ENCODE measurements around the gene HDDC2. TPM values are rescaled to one million over a fixed set of nuclear protein-coding genes. Genes with fewer than 3 reads are reported as not detected.

HDDC2 gene
- total and polyA plus RNA-seq, 2 of the 8 experiments (the other 6 are each of a cell fraction or from before 2014, with no cell fraction given) = 89.3 to 129 TPM

GRCh38 chr6:125307964-125308615 is 6.3 kb upstream of the HDDC2 start (continued):
- TF ChIP-seq CTCF (IDR thresholded peaks at IDR 0.05; ENCODE audit: control extremely low read depth in 1 of 3, insufficient read depth in 1 of 3, low read depth in 1 of 3, low read length in 3 of 3) (no peak), SIX5 (IDR thresholded peaks at IDR 0.05; ENCODE audit: low read depth, low read length) (no peak), ZNF274 (IDR thresholded peaks at IDR 0.05; ENCODE audit: borderline replicate concordance, extremely low read depth, low read length) (no peak), ASH2L (IDR thresholded peaks at IDR 0.05; ENCODE audit: low read length) (no peak), RAD21 (IDR thresholded peaks at IDR 0.05 in 1 of 2, conservative IDR thresholded peaks at IDR 0.05 in 1 of 2; ENCODE audit: low read depth in 2 of 2, low read length in 2 of 2) (no peak), SP1 (IDR thresholded peaks at IDR 0.05; ENCODE audit: low read depth, low read length) (no peak), CREB1 (IDR thresholded peaks at IDR 0.05) (no peak), TAF1 (IDR thresholded peaks at IDR 0.05; ENCODE audit: low read depth, low read length) (no peak), RNF2 (IDR thresholded peaks at IDR 0.05; ENCODE audit: borderline replicate concordance, low read depth, low read length, missing control alignments, poor library complexity, severe bottlenecking) (no peak)

Measured in H1 (cell line).